CD8-positive, alpha-beta memory T cell (primary cell): Measurements from ENCODE around the gene STRIT1. TPM values are rescaled to one million over a fixed set of nuclear protein-coding genes. Genes with fewer than 3 reads are reported as not detected.

ENCODE experiments used
- CTCF ChIA-PET: fragments of 350-600 bp; sonication (Branson Sonifier 250); formaldehyde crosslinking; loops from one replicate; lab custom pipeline; 2021; ENCODE audit warnings: antibody characterized with exemption; lab: Charles Lee
- POLR2A ChIA-PET: fragments of 350-600 bp; sonication (Branson Sonifier 250); formaldehyde crosslinking; loops from one replicate; lab custom pipeline; 2021; ENCODE audit warnings: antibody characterized with exemption; lab: Charles Lee
- DNase-seq, 5 donors: peaks; one replicate each; pipeline versions ENCODE4 v3.0.0 to v3.0.0-alpha.2; 2020 to 2022; ENCODE audit warnings: mixed read lengths in 1 of 5
- H3K27ac ChIP-seq: one replicate; pipeline ENCODE4 v1.7.0; 2013; ENCODE audit warnings: low read depth, mild to moderate bottlenecking, low read length, moderate library complexity
- H3K27me3 ChIP-seq: 2 replicates; pipeline ENCODE4 v1.7.0; 2013; ENCODE audit warnings: low read length, mild to moderate bottlenecking; ENCODE audit not compliant: insufficient read depth, poor library complexity, severe bottlenecking
- H3K36me3 ChIP-seq: 2 replicates; pipeline ENCODE4 v1.7.0; 2013; ENCODE audit warnings: mild to moderate bottlenecking, low read length, moderate library complexity; ENCODE audit not compliant: insufficient read depth
- H3K4me1 ChIP-seq: 2 replicates; pipeline ENCODE4 v1.7.0; 2013; ENCODE audit warnings: mild to moderate bottlenecking, low read length, moderate library complexity; ENCODE audit not compliant: insufficient read depth
- H3K4me3 ChIP-seq: 2 replicates; pipeline ENCODE4 v1.7.0; 2013; ENCODE audit warnings: mild to moderate bottlenecking, low read length
- H3K9me3 ChIP-seq: 2 replicates; pipeline ENCODE4 v1.7.0; 2013; ENCODE audit warnings: mild to moderate bottlenecking, low read length
- H3K27ac Mint-ChIP-seq, 8 donors: one replicate each; pipeline ENCODE4 v1.8.0; 2020 to 2021; ENCODE audit warnings: mixed read lengths in 8 of 8, mild to moderate bottlenecking in 6 of 8, inconsistent platforms in 3 of 8, moderate library complexity in 3 of 8
- H3K27me3 Mint-ChIP-seq, 2 donors: one replicate each; pipeline ENCODE4 v1.8.0; 2020 to 2021; ENCODE audit warnings: mixed read lengths in 2 of 2, mild to moderate bottlenecking in 1 of 2, moderate library complexity in 1 of 2
- H3K36me3 Mint-ChIP-seq, 3 donors: one replicate each; pipeline ENCODE4 v1.8.0; 2020 to 2021; ENCODE audit warnings: mixed read lengths in 3 of 3, inconsistent platforms in 1 of 3, mild to moderate bottlenecking in 1 of 3
- H3K4me1 Mint-ChIP-seq, 3 donors: one replicate each; pipeline ENCODE4 v1.8.0; 2020 to 2021; ENCODE audit warnings: mixed read lengths in 3 of 3, inconsistent platforms in 1 of 3, mild to moderate bottlenecking in 1 of 3
- H3K4me3 Mint-ChIP-seq, 7 donors: one replicate each; pipeline ENCODE4 v1.8.0; 2020 to 2021; ENCODE audit warnings: mixed read lengths in 7 of 7, mild to moderate bottlenecking in 6 of 7, moderate library complexity in 4 of 7, inconsistent platforms in 2 of 7
- H3K9me3 Mint-ChIP-seq, 5 donors: one replicate each; pipeline ENCODE4 v1.8.0; 2020 to 2022; ENCODE audit warnings: mixed read lengths in 5 of 5, mild to moderate bottlenecking in 3 of 5, moderate library complexity in 2 of 5, inconsistent platforms in 1 of 5
- polyA plus RNA-seq: library from polyadenylated mRNA; unstranded; fragments of 300-500 nt; fragmentation: Illumina TruSeq; gene quantifications from one replicate; pipeline ENCODE4 v1.2.3, GENCODE V29; 2021
- total RNA-seq, 2 experiments: library from RNA; stranded (reverse); gene quantifications; one replicate each; pipeline ENCODE4 v1.2.3, GENCODE V29; 2021

The STRIT1 gene
- total and polyA plus RNA-seq, 3 experiments from 2014 or later = not detected

DNA sequence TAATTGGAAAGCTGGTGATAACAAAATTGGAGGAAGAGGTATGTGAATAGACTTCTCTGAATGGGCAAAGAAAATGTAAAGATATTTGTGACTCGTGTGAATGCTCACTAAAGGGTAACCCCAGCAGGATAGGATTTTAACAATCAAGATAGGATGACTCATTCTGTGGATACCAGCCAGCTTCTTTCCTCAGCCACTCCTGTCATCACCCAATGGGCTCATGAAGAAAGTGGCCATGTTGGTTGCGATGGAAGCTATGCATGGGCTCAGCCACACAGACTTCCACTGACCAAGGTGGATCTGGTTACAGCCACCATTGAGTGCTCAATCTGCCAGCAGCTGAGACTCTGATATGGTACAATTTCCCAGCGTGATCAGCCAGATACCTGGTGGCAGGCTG is 40.9 kb downstream of the STRIT1 start:
- peaks cover 0 to 9% (median 0%) of the 10 kb centered on the region in 5 donors for H3K9me3 Mint-ChIP-seq
- H3K27ac ChIP-seq = no peak overlapping the region
- no peaks in the 10 kb centered on the region for H3K36me3 ChIP-seq
- no peaks in the 10 kb centered on the region for H3K36me3 Mint-ChIP-seq
- POLR2A ChIA-PET = no interaction called here
- H3K4me3 Mint-ChIP-seq = no peak overlapping the region
- H3K4me3 ChIP-seq = no peak overlapping the region
- H3K4me1 Mint-ChIP-seq = no peaks in the 10 kb centered on the region
- CTCF ChIA-PET = no interaction called here
- peaks cover 0 to 3% of the 10 kb centered on the region in 2 donors for H3K27me3 Mint-ChIP-seq
- no peaks in the 10 kb centered on the region for H3K9me3 ChIP-seq
- no peak for DNase-seq
- H3K27ac Mint-ChIP-seq = no peak overlapping the region
- no peaks in the 10 kb centered on the region for H3K4me1 ChIP-seq
- H3K27me3 ChIP-seq = no peaks in the 10 kb centered on the region

DNA sequence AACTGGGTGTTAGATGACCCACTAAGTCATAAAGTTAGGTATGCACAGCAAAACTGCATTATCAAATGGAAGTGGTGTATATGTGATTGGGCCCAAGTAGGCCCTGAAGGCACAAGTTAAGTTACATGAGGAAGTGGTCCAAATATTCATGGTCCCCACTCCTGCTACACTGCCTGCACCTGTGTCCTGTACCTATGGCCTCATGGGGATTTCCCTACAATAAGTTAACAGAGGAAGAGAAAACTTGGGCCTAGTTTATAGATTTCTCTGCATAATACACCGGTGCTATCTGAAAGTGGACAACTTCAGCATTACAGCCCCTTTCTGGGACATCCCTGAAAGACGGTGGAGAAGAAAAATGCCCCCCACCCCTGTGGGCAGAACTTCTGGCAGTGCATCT is 41.5 kb downstream of the STRIT1 start:
- Histone ChIP-seq H3K36me3 (no peaks in the 10 kb centered on the region), H3K27me3 (no peaks in the 10 kb centered on the region), H3K9me3 (no peaks in the 10 kb centered on the region), H3K27ac (no peak overlapping the region), H3K4me1 (no peaks in the 10 kb centered on the region), H3K4me3 (no peak overlapping the region)
- Mint-ChIP-seq H3K27ac (no peak overlapping the region), H3K9me3 (peaks cover 0 to 9% (median 0%) of the 10 kb centered on the region in 5 donors), H3K27me3 (peaks cover 0 to 3% of the 10 kb centered on the region in 2 donors), H3K36me3 (no peaks in the 10 kb centered on the region), H3K4me1 (no peaks in the 10 kb centered on the region), H3K4me3 (no peak overlapping the region)
- DNase-seq = no peak
- ChIA-PET CTCF (no interaction called here), POLR2A (no interaction called here)

DNA sequence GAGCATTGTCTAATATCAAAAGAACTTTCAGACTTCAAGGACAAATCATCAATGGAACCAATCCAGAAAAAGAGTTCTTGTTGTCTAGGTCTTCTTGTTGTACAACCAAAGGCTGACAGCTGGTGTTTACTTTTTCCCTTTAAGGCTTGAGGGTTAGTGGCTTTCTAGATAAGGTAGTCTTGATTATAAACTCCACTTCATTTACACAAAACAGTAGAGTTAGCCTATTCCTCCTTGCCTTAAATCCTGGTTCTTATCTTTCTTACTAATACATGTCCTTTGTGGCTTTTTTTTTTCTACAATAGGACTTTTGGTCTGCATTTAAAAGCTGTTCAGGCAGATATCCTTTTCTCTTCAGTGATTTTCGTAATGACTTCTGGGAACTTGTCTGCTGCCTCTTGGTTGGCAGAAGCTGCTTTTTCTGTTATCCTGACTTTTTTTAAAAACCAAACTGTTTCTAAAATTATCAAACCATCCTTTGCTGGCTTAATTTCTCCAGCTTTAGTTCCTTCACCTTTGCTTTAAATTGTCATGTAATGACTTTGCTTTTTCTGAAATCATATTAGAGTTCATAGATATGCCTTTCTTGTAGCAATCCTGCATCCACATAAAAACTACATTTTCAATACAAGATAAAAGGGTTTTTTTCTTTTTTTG is 44.8 kb downstream of the STRIT1 start:
- ChIA-PET CTCF (no interaction called here), POLR2A (no interaction called here)

DNA sequence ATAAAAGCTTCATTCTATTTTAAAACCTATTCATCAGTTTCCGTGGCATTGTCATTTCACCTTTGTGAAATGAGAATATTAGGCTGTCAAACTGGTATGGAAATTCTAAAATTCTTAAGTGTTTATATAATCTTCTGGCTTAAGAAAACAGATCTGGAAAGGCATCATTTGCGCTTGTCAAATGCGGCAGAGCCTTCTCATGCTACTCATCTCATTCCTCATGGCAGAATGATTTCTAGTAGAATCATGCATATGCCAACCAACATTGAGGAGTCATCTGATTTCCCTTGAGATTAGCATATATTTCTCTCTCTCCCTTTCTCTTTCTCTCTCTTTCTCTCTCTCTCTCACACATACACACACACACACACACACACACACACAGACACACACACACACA is 48.8 kb downstream of the STRIT1 start:
- H3K36me3 ChIP-seq = no peaks in the 10 kb centered on the region
- H3K36me3 Mint-ChIP-seq = no peaks in the 10 kb centered on the region
- H3K27ac ChIP-seq = no peak overlapping the region
- no peaks in the 10 kb centered on the region for H3K4me1 Mint-ChIP-seq
- no peaks in the 10 kb centered on the region for H3K9me3 ChIP-seq
- H3K4me3 ChIP-seq = no peak overlapping the region
- CTCF ChIA-PET = no interaction called here
- DNase-seq = no peak
- peaks cover 0 to 4% (median 2%) of the 10 kb centered on the region in 5 donors for H3K9me3 Mint-ChIP-seq
- no peaks in the 10 kb centered on the region for H3K4me1 ChIP-seq
- POLR2A ChIA-PET = no interaction called here
- H3K27ac Mint-ChIP-seq = no peak overlapping the region
- H3K4me3 Mint-ChIP-seq = no peak overlapping the region
- peaks cover 0 to 3% of the 10 kb centered on the region in 2 donors for H3K27me3 Mint-ChIP-seq
- no peaks in the 10 kb centered on the region for H3K27me3 ChIP-seq

More for the DNA sequence above, 44.8 kb downstream of the STRIT1 start:
- Histone ChIP-seq H3K27ac (no peak overlapping the region), H3K4me1 (no peaks in the 10 kb centered on the region), H3K9me3 (no peaks in the 10 kb centered on the region), H3K4me3 (no peak overlapping the region), H3K27me3 (no peaks in the 10 kb centered on the region), H3K36me3 (no peaks in the 10 kb centered on the region)
- DNase-seq = no peak
- H3K27ac Mint-ChIP-seq = no peak overlapping the region
- H3K4me3 Mint-ChIP-seq = no peak overlapping the region
- no peaks in the 10 kb centered on the region for H3K27me3 Mint-ChIP-seq
- H3K4me1 Mint-ChIP-seq = no peaks in the 10 kb centered on the region
- no peaks in the 10 kb centered on the region for H3K36me3 Mint-ChIP-seq
- peaks cover 0 to 4% (median 0%) of the 10 kb centered on the region in 5 donors for H3K9me3 Mint-ChIP-seq

DNA sequence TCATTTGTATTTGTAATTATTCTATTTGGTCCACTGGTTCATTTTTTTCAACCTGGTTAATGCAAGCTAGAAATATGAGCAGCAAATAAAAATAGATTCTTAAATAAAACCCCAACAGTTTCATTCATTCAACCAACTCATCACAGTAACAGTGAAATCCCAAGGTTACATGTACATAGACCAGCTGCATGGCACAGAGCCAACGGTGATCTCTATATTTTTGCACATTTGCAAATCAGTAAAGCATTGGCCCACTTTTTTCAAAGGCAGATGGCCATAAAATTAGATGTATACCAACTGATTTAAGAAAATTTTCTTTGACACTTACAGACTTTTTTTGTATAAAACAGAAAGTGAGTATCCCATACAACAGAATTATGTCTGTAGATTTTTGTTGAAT is 49.3 kb downstream of the STRIT1 start:
- no peaks in the 10 kb centered on the region for H3K27me3 ChIP-seq
- Mint-ChIP-seq H3K27me3 (peaks cover 0 to 4% of the 10 kb centered on the region in 2 donors), H3K36me3 (no peaks in the 10 kb centered on the region), H3K4me3 (no peak overlapping the region), H3K27ac (no peak overlapping the region), H3K9me3 (peaks cover 0 to 4% (median 0%) of the 10 kb centered on the region in 5 donors), H3K4me1 (no peaks in the 10 kb centered on the region)
- no peaks in the 10 kb centered on the region for H3K36me3 ChIP-seq
- DNase-seq = no peak
- H3K4me1 ChIP-seq = no peaks in the 10 kb centered on the region
- H3K9me3 ChIP-seq = no peaks in the 10 kb centered on the region
- CTCF ChIA-PET = no interaction called here
- no peak overlapping the region for H3K4me3 ChIP-seq
- no peak overlapping the region for H3K27ac ChIP-seq
- POLR2A ChIA-PET = no interaction called here

- H3K4me1 ChIP-seq = no peaks in the 10 kb centered on the region
- H3K27me3 ChIP-seq = no peaks in the 10 kb centered on the region
- Mint-ChIP-seq H3K9me3 (peaks cover 0 to 4% (median 0%) of the 10 kb centered on the region in 5 donors), H3K36me3 (no peaks in the 10 kb centered on the region), H3K4me1 (no peaks in the 10 kb centered on the region), H3K27me3 (peaks cover 0 to 4% of the 10 kb centered on the region in 2 donors), H3K27ac (no peak overlapping the region), H3K4me3 (no peak overlapping the region)
- POLR2A ChIA-PET = no interaction called here
- H3K27ac ChIP-seq = no peak overlapping the region
- no peaks in the 10 kb centered on the region for H3K36me3 ChIP-seq
- CTCF ChIA-PET = no interaction called here
- H3K4me3 ChIP-seq = no peak overlapping the region
- no peaks in the 10 kb centered on the region for H3K9me3 ChIP-seq
- no peak for DNase-seq
Observed at GRCh38 chr3:155243512-155243921, 50.0 kb downstream of the STRIT1 start.

- no peaks in the 10 kb centered on the region for H3K4me1 Mint-ChIP-seq
- POLR2A ChIA-PET = no interaction called here
- DNase-seq = no peak
- H3K4me3 ChIP-seq = no peak overlapping the region
- no peaks in the 10 kb centered on the region for H3K4me1 ChIP-seq
- CTCF ChIA-PET = no interaction called here
- H3K27me3 ChIP-seq = no peaks in the 10 kb centered on the region
- H3K27ac Mint-ChIP-seq = no peak overlapping the region
- H3K27me3 Mint-ChIP-seq = peaks cover 0 to 4% of the 10 kb centered on the region in 2 donors
- no peaks in the 10 kb centered on the region for H3K36me3 Mint-ChIP-seq
- no peaks in the 10 kb centered on the region for H3K36me3 ChIP-seq
- H3K27ac ChIP-seq = no peak overlapping the region
- no peak overlapping the region for H3K4me3 Mint-ChIP-seq
- H3K9me3 Mint-ChIP-seq = peaks cover 0 to 4% (median 0%) of the 10 kb centered on the region in 5 donors
- H3K9me3 ChIP-seq = no peaks in the 10 kb centered on the region
Observed at GRCh38 chr3:155242342-155242741, 51.1 kb downstream of the STRIT1 start.

DNA sequence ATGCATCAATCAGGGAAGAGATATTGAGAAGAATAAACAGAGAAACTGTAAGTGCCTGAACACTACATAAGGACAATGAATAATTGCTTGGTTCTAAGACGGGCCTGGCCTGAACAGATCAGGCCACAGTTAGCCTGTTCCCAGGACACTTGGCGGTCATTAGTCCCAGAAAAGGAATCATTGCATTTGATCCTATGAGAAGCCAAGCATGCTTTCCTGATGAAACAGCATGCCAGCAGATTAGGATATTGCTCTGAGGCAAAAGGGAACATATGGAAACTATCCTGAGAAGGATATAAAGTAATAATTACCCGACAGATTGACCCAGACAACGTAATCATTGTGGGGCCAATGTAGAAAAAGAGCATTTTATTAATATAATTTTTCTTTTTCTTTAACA is 51.9 kb downstream of the STRIT1 start:
- Histone ChIP-seq H3K9me3 (no peaks in the 10 kb centered on the region), H3K4me3 (no peak overlapping the region), H3K4me1 (no peaks in the 10 kb centered on the region), H3K27me3 (no peaks in the 10 kb centered on the region), H3K36me3 (no peaks in the 10 kb centered on the region), H3K27ac (no peak overlapping the region)
- H3K27me3 Mint-ChIP-seq = peaks cover 0 to 4% of the 10 kb centered on the region in 2 donors
- ChIA-PET CTCF (no interaction called here), POLR2A (no interaction called here)
- H3K4me1 Mint-ChIP-seq = no peaks in the 10 kb centered on the region
- peaks cover 0 to 4% (median 0%) of the 10 kb centered on the region in 5 donors for H3K9me3 Mint-ChIP-seq
- no peaks in the 10 kb centered on the region for H3K36me3 Mint-ChIP-seq
- no peak overlapping the region for H3K4me3 Mint-ChIP-seq
- H3K27ac Mint-ChIP-seq = no peak overlapping the region
- DNase-seq = no peak
